Gastroesophageal sphincter (tissue), 4 donors: ENCODE measurements around the gene STK32C. TPM values are rescaled to one million over a fixed set of nuclear protein-coding genes. Genes with fewer than 3 reads are reported as not detected.

ENCODE experiments used
- ATAC-seq: fragments of 150-250 bp; one replicate; pipeline ENCODE4 v1.9.1; 2016; ENCODE audit warnings: mild to moderate bottlenecking, moderate library complexity
- H3K27ac ChIP-seq, 4 donors: fragments of 200-600 bp; sonication (generic) in 3 of 4; 1 replicate in 3 of 4; 2 replicates in 1 of 4; pipeline ENCODE4 v1.5.1; 2016 to 2019
- H3K27me3 ChIP-seq: fragments of 200-600 bp; sonication (generic); one replicate; pipeline ENCODE4 v1.5.1; 2019
- H3K36me3 ChIP-seq, 2 donors: fragments of 200-600 bp; sonication (generic); one replicate each; pipeline ENCODE4 v1.5.1; 2019; ENCODE audit warnings: control low read depth in 1 of 2
- H3K4me1 ChIP-seq, 3 donors: fragments of 200-600 bp; sonication (generic); 1 replicate in 2 of 3; 2 replicates in 1 of 3; pipeline ENCODE4 v1.5.1; 2016 to 2019; ENCODE audit warnings: control low read depth in 2 of 3
- H3K4me3 ChIP-seq, 2 donors: fragments of 200-600 bp; sonication (generic); one replicate each; pipeline ENCODE4 v1.5.1; 2019; ENCODE audit warnings: mild to moderate bottlenecking in 1 of 2, moderate library complexity in 1 of 2
- H3K9me3 ChIP-seq, 3 donors: fragments of 200-600 bp; sonication (generic); one replicate each; pipeline ENCODE4 v1.5.1; 2017 to 2019; ENCODE audit warnings: control low read depth in 2 of 3
- CTCF ChIP-seq, 4 experiments: fragments of 200-600 bp in 2 of 4; fragments of 450-650 bp in 2 of 4; sonication (generic) in 1 of 4; IDR thresholded peaks; one replicate each; pipeline ENCODE4 v1.5.1; 2017 to 2019; ENCODE audit warnings: antibody characterized with exemption in 4 of 4, mild to moderate bottlenecking in 2 of 4, moderate library complexity in 2 of 4
- EP300 ChIP-seq: sonication (generic); formaldehyde crosslinking; IDR thresholded peaks from one replicate; pipeline ENCODE4 v1.6.1; 2017; ENCODE audit warnings: antibody characterized with exemption, mild to moderate bottlenecking
- POLR2A ChIP-seq, 2 donors: fragments of 450-650 bp; IDR thresholded peaks; one replicate each; pipeline ENCODE4 v1.6.1; 2017; ENCODE audit warnings: antibody characterized with exemption in 2 of 2, mild to moderate bottlenecking in 2 of 2, moderate library complexity in 1 of 2
- POLR2AphosphoS5 ChIP-seq: sonication (generic); formaldehyde crosslinking; IDR thresholded peaks from one replicate; pipeline ENCODE4 v1.6.1; 2017; ENCODE audit warnings: antibody characterized with exemption
- WGBS, 2 donors: methylation state at CpG; one replicate each; pipeline ENCODE4 v1.1.5; 2018; ENCODE audit warnings: low coverage in 1 of 2; 5-methylcytosine and 5-hydroxymethylcytosine counted together
- total RNA-seq, 4 donors: library from RNA; depleted of rRNA; stranded (reverse); fragments of >200 nt; gene quantifications; one replicate each; pipeline ENCODE4 v1.1.0, GENCODE V29; 2016

STK32C gene
- total RNA-seq, 4 donors from 2014 or later = 3.8 to 13.0 (median 5.1) TPM

- no peaks in the 10 kb centered on the region for H3K4me1 ChIP-seq
- no peak for ATAC-seq
- TF ChIP-seq POLR2A (IDR thresholded peaks at IDR 0.05) = no peak
- no peak for TF ChIP-seq EP300
- no peak for TF ChIP-seq CTCF (IDR thresholded peaks at IDR 0.05)
- TF ChIP-seq POLR2AphosphoS5 = no peak
- H3K27me3 ChIP-seq = no peaks in the 10 kb centered on the region
- H3K4me3 ChIP-seq = no peak overlapping the region
- H3K36me3 ChIP-seq = no peaks in the 10 kb centered on the region
- no peaks in the 10 kb centered on the region for H3K9me3 ChIP-seq
- no peak overlapping the region for H3K27ac ChIP-seq
- WGBS, 2 donors = 100% methylated on average over 1 of the region's 25 CpGs; no CpG with 5 or more reads in 1 of the 2 donors
Measured at GRCh38 chr10:132197271-132198067, 110.3 kb downstream of the STK32C start.

GRCh38 chr10:132196178-132197113, 111.3 kb downstream of the STK32C start:
- ATAC-seq = no peak
- TF ChIP-seq CTCF (IDR thresholded peaks at IDR 0.05) (no peak), POLR2A (IDR thresholded peaks at IDR 0.05) (no peak), EP300 (no peak), POLR2AphosphoS5 (no peak)
- Histone ChIP-seq H3K27ac (no peak overlapping the region), H3K4me3 (no peak overlapping the region), H3K27me3 (no peaks in the 10 kb centered on the region), H3K36me3 (no peaks in the 10 kb centered on the region), H3K9me3 (no peaks in the 10 kb centered on the region), H3K4me1 (no peaks in the 10 kb centered on the region)
- 94 to 100% methylated on average over 1 to 6 of the region's 30 CpGs for WGBS, 2 donors

GRCh38 chr10:132195366-132196075, 112.2 kb downstream of the STK32C start:
- WGBS, 2 donors = 80% methylated on average over 1 of the region's 13 CpGs; no CpG with 5 or more reads in 1 of the 2 donors
- no peak for ATAC-seq
- TF ChIP-seq POLR2A (IDR thresholded peaks at IDR 0.05) = no peak
- TF ChIP-seq EP300 = no peak
- Histone ChIP-seq H3K27me3 (no peaks in the 10 kb centered on the region), H3K27ac (no peak overlapping the region), H3K36me3 (no peaks in the 10 kb centered on the region), H3K4me3 (no peak overlapping the region), H3K9me3 (no peaks in the 10 kb centered on the region), H3K4me1 (no peaks in the 10 kb centered on the region)

GRCh38 chr10:132194726-132195125, 113.0 kb downstream of the STK32C start:
- TF ChIP-seq POLR2A (IDR thresholded peaks at IDR 0.05) (no peak), CTCF (IDR thresholded peaks at IDR 0.05) (no peak), EP300 (no peak), POLR2AphosphoS5 (no peak)
- Histone ChIP-seq H3K4me1 (no peaks in the 10 kb centered on the region), H3K27ac (no peak overlapping the region), H3K4me3 (no peak overlapping the region), H3K36me3 (no peaks in the 10 kb centered on the region), H3K9me3 (no peaks in the 10 kb centered on the region), H3K27me3 (peaks cover 7% of the 10 kb centered on the region)
- WGBS, 2 donors = no CpG with 5 or more reads among the region's 15 CpGs
- ATAC-seq = no peak

GRCh38 chr10:132193907-132194552, 113.7 kb downstream of the STK32C start:
- WGBS, 2 donors = no CpG with 5 or more reads among the region's 21 CpGs
- ATAC-seq = no peak
- TF ChIP-seq EP300 (no peak), POLR2AphosphoS5 (no peak)

More at GRCh38 chr10:132193907-132194552, 113.7 kb downstream of the STK32C start:
- H3K36me3 ChIP-seq = no peaks in the 10 kb centered on the region
- H3K27ac ChIP-seq = no peak overlapping the region
- no peak overlapping the region for H3K4me3 ChIP-seq
- no peaks in the 10 kb centered on the region for H3K4me1 ChIP-seq
- no peaks in the 10 kb centered on the region for H3K9me3 ChIP-seq
- peaks cover 14% of the 10 kb centered on the region for H3K27me3 ChIP-seq
